ENCODE results near the gene PITPNC1.

PITPNC1 gene

GRCh38 chr17:67353161-67353560 is 23.9 kb upstream of the PITPNC1 start:
- no peak overlapping the region for H3K9ac ChIP-seq (ENCODE audit: low read length in 5 of 5)
- H3K36me3 ChIP-seq (ENCODE audit: control insufficient read depth in 5 of 5, insufficient read depth in 5 of 5, low read length in 5 of 5) = peaks cover 30 to 72% (median 54%) of the 10 kb centered on the region in 5 donors
- no peak overlapping the region for H3K27ac ChIP-seq (ENCODE audit: low read depth, low read length)

GRCh38 chr17:67353929-67354574 is 23.0 kb upstream of the PITPNC1 start:
- no peak overlapping the region for H3K27ac ChIP-seq (ENCODE audit: low read depth, low read length)
- no peaks in the 10 kb centered on the region for H3K9me3 ChIP-seq (ENCODE audit: control insufficient read depth in 5 of 5, low read length in 5 of 5)
- no peak overlapping the region for H3K4me3 ChIP-seq (ENCODE audit: low read depth in 1 of 5, low read length in 5 of 5)
- H3K4me1 ChIP-seq (ENCODE audit: control insufficient read depth in 5 of 5, insufficient read depth in 5 of 5, low read length in 5 of 5) = peaks cover 0 to 10% (median 5%) of the 10 kb centered on the region in 5 donors
- H3K27me3 ChIP-seq (ENCODE audit: control insufficient read depth in 5 of 5, insufficient read depth in 4 of 5, low read length in 5 of 5) = no peaks in the 10 kb centered on the region
- H3K36me3 ChIP-seq (ENCODE audit: control insufficient read depth in 5 of 5, insufficient read depth in 5 of 5, low read length in 5 of 5) = peaks cover 27 to 65% (median 47%) of the 10 kb centered on the region in 5 donors
- no peak overlapping the region for H3K9ac ChIP-seq (ENCODE audit: low read length in 5 of 5)

More at GRCh38 chr17:67353161-67353560, 23.9 kb upstream of the PITPNC1 start:
- no peaks in the 10 kb centered on the region for H3K27me3 ChIP-seq (ENCODE audit: control insufficient read depth in 5 of 5, insufficient read depth in 4 of 5, low read length in 5 of 5)
- peaks cover 0 to 6% (median 0%) of the 10 kb centered on the region in 5 donors for H3K4me1 ChIP-seq (ENCODE audit: control insufficient read depth in 5 of 5, insufficient read depth in 5 of 5, low read length in 5 of 5)
- no peaks in the 10 kb centered on the region for H3K9me3 ChIP-seq (ENCODE audit: control insufficient read depth in 5 of 5, low read length in 5 of 5)
- no peak overlapping the region for H3K4me3 ChIP-seq (ENCODE audit: low read depth in 1 of 5, low read length in 5 of 5)

DNA sequence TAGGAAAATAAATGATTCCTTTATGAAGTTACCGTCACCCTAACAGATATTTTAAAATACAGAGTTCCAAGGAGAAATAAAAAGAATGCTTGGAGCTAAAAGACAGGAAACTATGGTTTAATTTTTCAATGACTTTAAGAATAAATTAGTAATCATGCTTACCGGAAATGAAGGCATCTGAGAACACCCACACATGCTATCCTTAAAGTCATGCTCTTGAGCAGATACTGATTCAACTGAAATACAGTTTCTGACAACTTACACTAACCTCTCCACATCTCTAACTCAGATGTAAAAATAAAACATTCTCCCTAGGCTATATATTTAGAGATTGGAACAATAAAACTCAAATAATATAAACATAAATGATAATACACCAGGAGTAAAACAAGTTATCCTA is 18.5 kb upstream of the PITPNC1 start:
- H3K27me3 ChIP-seq (ENCODE audit: control insufficient read depth in 5 of 5, insufficient read depth in 4 of 5, low read length in 5 of 5) = no peaks in the 10 kb centered on the region
- peaks cover 8 to 40% (median 28%) of the 10 kb centered on the region in 5 donors for H3K36me3 ChIP-seq (ENCODE audit: control insufficient read depth in 5 of 5, insufficient read depth in 5 of 5, low read length in 5 of 5)
- H3K27ac ChIP-seq (ENCODE audit: low read depth, low read length) = no peak overlapping the region
- H3K4me3 ChIP-seq (ENCODE audit: low read depth in 1 of 5, low read length in 5 of 5) = no peak overlapping the region
- no peak overlapping the region for H3K9ac ChIP-seq (ENCODE audit: low read length in 5 of 5)
- peaks cover 0 to 31% (median 21%) of the 10 kb centered on the region in 5 donors for H3K4me1 ChIP-seq (ENCODE audit: control insufficient read depth in 5 of 5, insufficient read depth in 5 of 5, low read length in 5 of 5)
- no peaks in the 10 kb centered on the region for H3K9me3 ChIP-seq (ENCODE audit: control insufficient read depth in 5 of 5, low read length in 5 of 5)

DNA sequence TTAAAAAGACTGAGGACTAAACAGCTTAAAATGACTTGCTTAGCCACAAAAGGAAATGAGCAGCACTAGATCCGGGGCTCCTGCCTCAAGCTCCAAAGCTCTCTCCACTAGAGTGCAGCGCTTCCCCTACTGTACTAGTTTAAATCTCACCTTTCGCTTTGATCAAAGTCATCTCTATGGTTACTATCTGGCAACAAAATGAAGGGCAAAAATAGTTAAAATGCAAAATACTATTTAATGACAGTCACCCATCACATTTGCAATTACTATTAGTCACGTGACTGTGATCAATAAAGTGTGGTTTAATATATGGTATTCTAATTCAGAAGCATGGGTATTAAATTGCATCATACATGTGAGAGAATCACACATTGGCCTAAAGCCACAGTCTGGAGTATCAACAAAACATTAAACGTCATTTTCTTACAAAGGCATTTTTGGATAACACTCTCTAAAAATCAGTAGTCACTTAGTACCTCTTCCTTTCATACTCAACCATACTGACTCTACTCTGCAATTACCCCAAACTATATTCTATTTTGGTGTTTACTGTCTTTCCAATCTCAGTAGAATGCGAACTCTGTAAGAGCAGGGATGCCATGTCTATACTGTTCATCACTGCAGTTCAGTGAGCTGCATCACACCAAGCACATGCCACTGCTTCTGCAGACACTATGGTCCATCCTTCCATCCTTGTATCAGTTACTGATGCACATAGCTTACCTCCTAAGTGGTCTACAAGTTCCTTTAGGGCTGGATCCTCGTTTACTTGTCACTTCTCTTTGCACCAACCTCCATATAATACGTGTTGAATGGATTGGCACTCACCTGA is 16.9 kb upstream of the PITPNC1 start:
- no peak overlapping the region for H3K9ac ChIP-seq (ENCODE audit: low read length in 5 of 5)
- no peaks in the 10 kb centered on the region for H3K9me3 ChIP-seq (ENCODE audit: control insufficient read depth in 5 of 5, low read length in 5 of 5)
- no peak overlapping the region for H3K4me3 ChIP-seq (ENCODE audit: low read depth in 1 of 5, low read length in 5 of 5)
- H3K36me3 ChIP-seq (ENCODE audit: control insufficient read depth in 5 of 5, insufficient read depth in 5 of 5, low read length in 5 of 5) = peaks cover 6 to 24% (median 20%) of the 10 kb centered on the region in 5 donors
- peaks cover 1 to 43% (median 34%) of the 10 kb centered on the region in 5 donors for H3K4me1 ChIP-seq (ENCODE audit: control insufficient read depth in 5 of 5, insufficient read depth in 5 of 5, low read length in 5 of 5)
- H3K27me3 ChIP-seq (ENCODE audit: control insufficient read depth in 5 of 5, insufficient read depth in 4 of 5, low read length in 5 of 5) = no peaks in the 10 kb centered on the region
- H3K27ac ChIP-seq (ENCODE audit: low read depth, low read length) = peak overlapping the region; percentile 10

DNA sequence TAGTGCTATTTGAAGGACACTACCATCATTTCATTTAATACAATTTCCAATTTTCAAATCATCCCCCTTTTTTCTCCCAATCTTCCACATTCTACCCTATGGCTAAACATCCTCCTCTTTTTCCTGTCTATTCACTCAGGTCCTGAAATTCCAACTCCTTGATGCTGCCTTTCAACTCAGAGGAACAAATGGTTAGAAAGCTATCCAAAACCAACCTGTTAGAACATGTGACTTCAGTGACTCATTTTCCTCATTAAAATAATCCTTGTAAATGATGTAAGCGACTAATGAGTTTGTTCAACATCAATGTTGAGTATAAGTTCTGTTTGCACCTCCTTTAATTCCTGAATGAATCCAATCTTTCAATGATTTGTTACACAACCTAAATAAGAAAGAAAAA is 16.2 kb upstream of the PITPNC1 start:
- Histone ChIP-seq H3K4me1 (ENCODE audit: control insufficient read depth in 5 of 5, insufficient read depth in 5 of 5, low read length in 5 of 5) (peaks cover 2 to 50% (median 40%) of the 10 kb centered on the region in 5 donors), H3K27me3 (ENCODE audit: control insufficient read depth in 5 of 5, insufficient read depth in 4 of 5, low read length in 5 of 5) (no peaks in the 10 kb centered on the region), H3K9me3 (ENCODE audit: control insufficient read depth in 5 of 5, low read length in 5 of 5) (no peaks in the 10 kb centered on the region), H3K36me3 (ENCODE audit: control insufficient read depth in 5 of 5, insufficient read depth in 5 of 5, low read length in 5 of 5) (peaks cover 6 to 18% (median 16%) of the 10 kb centered on the region in 5 donors), H3K4me3 (ENCODE audit: low read depth in 1 of 5, low read length in 5 of 5) (no peak overlapping the region), H3K27ac (ENCODE audit: low read depth, low read length) (peak overlapping the region; percentile 4), H3K9ac (ENCODE audit: low read length in 5 of 5) (no peak overlapping the region)

GRCh38 chr17:67362173-67362572 is 14.9 kb upstream of the PITPNC1 start:
- no peaks in the 10 kb centered on the region for H3K27me3 ChIP-seq (ENCODE audit: control insufficient read depth in 5 of 5, insufficient read depth in 4 of 5, low read length in 5 of 5)
- no peak overlapping the region for H3K9ac ChIP-seq (ENCODE audit: low read length in 5 of 5)
- H3K4me3 ChIP-seq (ENCODE audit: low read depth in 1 of 5, low read length in 5 of 5) = no peak overlapping the region
- H3K27ac ChIP-seq (ENCODE audit: low read depth, low read length) = peak overlapping the region; percentile 30
- peaks cover 2 to 56% (median 44%) of the 10 kb centered on the region in 5 donors for H3K4me1 ChIP-seq (ENCODE audit: control insufficient read depth in 5 of 5, insufficient read depth in 5 of 5, low read length in 5 of 5)
- peaks cover 3 to 9% (median 8%) of the 10 kb centered on the region in 5 donors for H3K36me3 ChIP-seq (ENCODE audit: control insufficient read depth in 5 of 5, insufficient read depth in 5 of 5, low read length in 5 of 5)
- H3K9me3 ChIP-seq (ENCODE audit: control insufficient read depth in 5 of 5, low read length in 5 of 5) = no peaks in the 10 kb centered on the region

DNA sequence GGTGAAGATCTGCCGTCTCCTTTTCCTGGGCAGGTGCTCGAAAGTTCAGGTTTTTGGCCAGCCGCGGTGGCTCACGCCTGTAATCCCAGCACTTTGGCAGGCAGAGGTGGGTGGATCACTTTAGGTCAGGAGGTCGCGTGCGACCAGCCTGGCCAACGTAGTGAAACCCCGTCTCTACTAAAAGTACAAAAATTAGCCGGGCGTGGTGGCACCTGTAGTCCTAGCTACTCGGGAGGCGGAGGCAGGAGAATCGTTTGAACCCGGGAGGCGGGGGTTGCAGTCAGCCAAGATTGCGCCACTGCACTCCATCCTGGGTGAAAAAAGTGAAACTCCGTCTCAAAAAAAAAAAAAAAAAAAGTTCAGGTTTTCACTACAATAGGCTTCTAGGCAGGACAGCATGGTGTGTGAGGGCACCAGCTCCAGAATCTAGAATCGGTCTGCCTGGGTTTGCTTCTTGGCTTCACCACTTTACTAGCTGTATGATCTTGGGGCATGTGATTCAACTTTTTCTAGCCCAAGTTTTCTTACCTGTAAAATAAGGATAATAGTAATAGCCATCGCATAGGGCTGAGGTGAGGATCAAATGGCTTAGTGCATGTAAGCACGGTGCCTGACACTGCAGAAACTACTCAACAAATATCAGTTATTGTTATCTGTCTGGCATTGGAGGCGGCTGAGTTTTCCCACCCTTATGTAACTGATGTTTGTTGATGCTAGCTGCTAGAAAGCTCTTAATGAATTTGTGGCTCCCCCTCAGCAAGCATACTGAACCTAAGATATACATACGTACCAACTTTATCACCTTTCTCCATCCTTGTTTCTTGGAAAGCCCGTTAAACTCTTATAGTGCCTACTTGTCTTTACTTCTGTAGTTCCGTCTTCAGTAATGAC is 12.0 kb upstream of the PITPNC1 start:
- peaks cover 2 to 45% (median 34%) of the 10 kb centered on the region in 5 donors for H3K4me1 ChIP-seq (ENCODE audit: control insufficient read depth in 5 of 5, insufficient read depth in 5 of 5, low read length in 5 of 5)

DNA sequence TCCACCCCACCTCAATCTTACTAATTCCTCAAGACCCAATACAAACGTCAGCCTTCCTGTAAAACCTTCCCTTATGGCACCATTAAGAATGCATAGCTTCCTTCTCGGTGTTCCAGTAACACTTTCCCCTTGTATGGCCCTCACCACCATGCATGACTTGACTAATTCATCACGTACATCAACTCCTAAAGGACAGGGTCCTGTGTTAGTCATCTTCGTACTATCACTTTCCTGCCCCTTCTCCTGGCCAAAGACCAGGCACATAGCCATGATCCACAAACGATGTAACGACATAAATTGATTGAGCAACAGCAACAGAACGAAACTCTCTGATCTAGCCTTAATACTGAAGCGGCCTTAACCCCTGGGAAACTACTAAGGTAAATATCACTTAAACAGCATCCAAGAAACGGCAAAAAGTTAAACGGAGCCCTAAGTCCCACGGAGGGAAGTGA is 11.3 kb upstream of the PITPNC1 start:
- no peaks in the 10 kb centered on the region for H3K27me3 ChIP-seq (ENCODE audit: control insufficient read depth in 5 of 5, insufficient read depth in 4 of 5, low read length in 5 of 5)

More for the DNA sequence above, 12.0 kb upstream of the PITPNC1 start:
- Histone ChIP-seq H3K4me3 (ENCODE audit: low read depth in 1 of 5, low read length in 5 of 5) (peak overlapping the region; percentile 88 to 98 (median 96)), H3K9me3 (ENCODE audit: control insufficient read depth in 5 of 5, low read length in 5 of 5) (no peaks in the 10 kb centered on the region), H3K9ac (ENCODE audit: low read length in 5 of 5) (peak overlapping the region; percentile 66 to 99 (median 97)), H3K27ac (ENCODE audit: low read depth, low read length) (peak overlapping the region; percentile 97), H3K27me3 (ENCODE audit: control insufficient read depth in 5 of 5, insufficient read depth in 4 of 5, low read length in 5 of 5) (no peaks in the 10 kb centered on the region), H3K36me3 (ENCODE audit: control insufficient read depth in 5 of 5, insufficient read depth in 5 of 5, low read length in 5 of 5) (peaks cover 0 to 7% (median 4%) of the 10 kb centered on the region in 5 donors)

More for the DNA sequence above, 11.3 kb upstream of the PITPNC1 start:
- Histone ChIP-seq H3K36me3 (ENCODE audit: control insufficient read depth in 5 of 5, insufficient read depth in 5 of 5, low read length in 5 of 5) (peaks cover 0 to 2% (median 0%) of the 10 kb centered on the region in 5 donors), H3K4me1 (ENCODE audit: control insufficient read depth in 5 of 5, insufficient read depth in 5 of 5, low read length in 5 of 5) (peaks cover 2 to 40% (median 29%) of the 10 kb centered on the region in 5 donors), H3K27ac (ENCODE audit: low read depth, low read length) (peak overlapping the region; percentile 97), H3K9ac (ENCODE audit: low read length in 5 of 5) (peak overlapping the region; percentile 95 to 99 (median 97)), H3K4me3 (ENCODE audit: low read depth in 1 of 5, low read length in 5 of 5) (peak overlapping the region; percentile 88 to 98 (median 96)), H3K9me3 (ENCODE audit: control insufficient read depth in 5 of 5, low read length in 5 of 5) (no peaks in the 10 kb centered on the region)

Data from subcutaneous abdominal adipose tissue (tissue), 5 donors.